SK-N-SH (cell line): Measurements from ENCODE around the gene WWC1. TPM values are rescaled to one million over a fixed set of nuclear protein-coding genes. Genes with fewer than 3 reads are reported as not detected.

Source experiments
- CTCF ChIA-PET: fragments of 300-600, 350-600 bp; formaldehyde crosslinking; extraction: SDS; loops from one replicate; lab custom pipeline; 2021; lab: Yijun Ruan, JAX
- POLR2A ChIA-PET: fragments of 350-600 bp; sonication (Branson Sonifier 250); formaldehyde crosslinking; extraction: SDS; loops from one replicate; lab custom pipeline; 2020; ENCODE audit warnings: antibody characterized with exemption, inconsistent platforms; lab: Yijun Ruan, JAX
- DNase-seq: peaks from one replicate; pipeline ENCODE4 v3.0.0; 2012
- H2AFZ ChIP-seq: fragments of 200-600 bp; sonication (generic); 2 replicates; pipeline ENCODE4 v1.8.1; 2016; ENCODE audit warnings: antibody characterized with exemption, mild to moderate bottlenecking, low read depth
- H3F3A ChIP-seq: fragments of 200-600 bp; sonication (generic); replicated peaks from 2 replicates; pipeline ENCODE3; 2016; ENCODE audit warnings: antibody characterized with exemption, mild to moderate bottlenecking; ENCODE audit not compliant: insufficient read depth
- H3K27ac ChIP-seq, 2 experiments: fragments of 200-500 bp in 1 of 2; fragments of 200-600 bp in 1 of 2; sonication (Bioruptor generic) in 1 of 2; sonication (generic), shearing (Covaris generic) in 1 of 2; 2 replicates each; pipeline versions ENCODE4 v1.5.1 to v1.6.1; 2014 to 2016; ENCODE audit warnings: low read depth in 2 of 2, inconsistent platforms in 1 of 2, low read length in 1 of 2, mild to moderate bottlenecking in 1 of 2, mixed read lengths in 1 of 2
- H3K27me3 ChIP-seq: fragments of 200-600 bp; sonication (generic), shearing (Covaris generic); 2 replicates; pipeline ENCODE4 v1.6.1; 2016; ENCODE audit warnings: mixed run types; ENCODE audit not compliant: insufficient read depth
- H3K36me3 ChIP-seq, 2 experiments: fragments of 200-500 bp in 1 of 2; fragments of 200-600 bp in 1 of 2; sonication (Bioruptor generic) in 1 of 2; sonication (generic) in 1 of 2; replicated peaks in 1 of 2; 2 replicates each; pipeline versions ENCODE3 to v1.5.1; 2014 to 2016; ENCODE audit warnings: low read length in 1 of 2, mild to moderate bottlenecking in 1 of 2; ENCODE audit not compliant: insufficient read depth in 2 of 2, control insufficient read depth in 1 of 2
- H3K4me1 ChIP-seq, 2 experiments: fragments of 200-500 bp in 1 of 2; fragments of 200-600 bp in 1 of 2; sonication (Bioruptor generic) in 1 of 2; sonication (generic), shearing (Covaris generic) in 1 of 2; 2 replicates each; pipeline versions ENCODE4 v1.5.1 to v1.6.1; 2014 to 2016; ENCODE audit warnings: low read depth in 1 of 2, low read length in 1 of 2, mixed run types in 1 of 2; ENCODE audit not compliant: insufficient read depth in 2 of 2, control insufficient read depth in 1 of 2
- H3K4me2 ChIP-seq: fragments of 200-600 bp; sonication (generic), shearing (Covaris generic); 2 replicates; pipeline ENCODE4 v1.6.1; 2017; ENCODE audit warnings: mixed run types
- H3K4me3 ChIP-seq, 2 experiments: fragments of 200-500 bp in 1 of 2; fragments of 200-600 bp in 1 of 2; sonication (Bioruptor generic) in 1 of 2; sonication (generic), shearing (Covaris generic) in 1 of 2; 2 replicates each; pipeline versions ENCODE4 v1.5.1 to v1.8.1; 2014 to 2016; ENCODE audit warnings: low read depth in 2 of 2, inconsistent platforms in 1 of 2, low read length in 1 of 2, mild to moderate bottlenecking in 1 of 2, mixed read lengths in 1 of 2, moderate library complexity in 1 of 2
- H3K79me2 ChIP-seq: fragments of 200-600 bp; sonication (generic); 2 replicates; pipeline ENCODE4 v1.8.1; 2017; ENCODE audit warnings: mild to moderate bottlenecking; ENCODE audit not compliant: insufficient read depth
- H3K9ac ChIP-seq: fragments of 200-600 bp; sonication (generic); 2 replicates; pipeline ENCODE4 v1.6.1; 2017; ENCODE audit warnings: mixed run types
- H3K9me2 ChIP-seq: fragments of 200-600 bp; sonication (generic); 2 replicates; pipeline ENCODE4 v1.6.1; 2017; ENCODE audit warnings: mixed run types
- H3K9me3 ChIP-seq: fragments of 200-600 bp; sonication (generic); 2 replicates; pipeline ENCODE4 v1.6.1; 2017; ENCODE audit warnings: mixed run types, mild to moderate bottlenecking, moderate library complexity
- H4K20me1 ChIP-seq: fragments of 200-600 bp; sonication (generic); 2 replicates; pipeline ENCODE4 v1.6.1; 2017; ENCODE audit warnings: mild to moderate bottlenecking, mixed run types; ENCODE audit not compliant: insufficient read depth
- CHD2 ChIP-seq: fragments of 150-350 bp; IDR thresholded peaks from 2 replicates; pipeline ENCODE4 v1.6.1; 2018; ENCODE audit warnings: low read length; ENCODE audit not compliant: partially characterized antibody
- FOXJ3 ChIP-seq: sonication (generic); formaldehyde crosslinking; IDR thresholded peaks from 2 replicates; pipeline ENCODE4 v1.5.1; 2020; ENCODE audit warnings: mild to moderate bottlenecking, missing genetic modification reagents
- FOXM1 ChIP-seq: IDR thresholded peaks from 2 replicates; pipeline ENCODE4 v1.4.0; 2012; ENCODE audit warnings: low read depth, mild to moderate bottlenecking
- GABPA ChIP-seq: IDR thresholded peaks from 2 replicates; pipeline ENCODE4 v1.4.0; 2012; ENCODE audit warnings: low read depth, mild to moderate bottlenecking
- JUND ChIP-seq: IDR thresholded peaks from 2 replicates; pipeline ENCODE4 v1.4.0; 2012
- MEF2A ChIP-seq: IDR thresholded peaks from 2 replicates; pipeline ENCODE4 v1.4.0; 2012; ENCODE audit warnings: low read depth, borderline replicate concordance
- MXI1 ChIP-seq: IDR thresholded peaks from 2 replicates; pipeline ENCODE4 v1.6.1; 2012; ENCODE audit warnings: mild to moderate bottlenecking, low read depth, low read length, improper control_type of control experiment
- POLR2AphosphoS5 ChIP-seq: IDR thresholded peaks from 2 replicates; pipeline ENCODE4 v1.6.1; 2012; ENCODE audit warnings: low read depth, low read length
- RFX5 ChIP-seq: IDR thresholded peaks from 2 replicates; pipeline ENCODE4 v1.6.1; 2012; ENCODE audit warnings: mild to moderate bottlenecking, improper control_type of control experiment, low read length
- TCF12 ChIP-seq: IDR thresholded peaks from 2 replicates; pipeline ENCODE4 v1.4.0; 2012
- WGBS: methylation state at CpG from one replicate; pipeline ENCODE4 v1.1.6; 2017; ENCODE audit warnings: low lambda C conversion rate; 5-methylcytosine and 5-hydroxymethylcytosine counted together
- polyA plus RNA-seq, 3 experiments: library from polyadenylated mRNA; depleted of rRNA; stranded (reverse); fragments of >200 nt; gene quantifications; 2 replicates each; pipeline ENCODE4 v1.2.3, GENCODE V29; 2012
- TF ChIP-seq, protein P1 (sequence below): fragments of 200-600 bp; sonication (generic); IDR thresholded peaks from 2 replicates; pipeline ENCODE4 v1.6.1; 2017; ENCODE audit warnings: antibody characterized with exemption, mild to moderate bottlenecking, moderate library complexity
- TF ChIP-seq, protein P2 (sequence below): fragments of 150-350 bp; IDR thresholded peaks from 2 replicates; pipeline ENCODE4 v1.6.1; 2017; ENCODE audit warnings: antibody characterized with exemption, low read length, low read depth, borderline replicate concordance
- TF ChIP-seq, protein P3 (sequence below): IDR thresholded peaks from 2 replicates; pipeline ENCODE4 v1.4.0; 2012; ENCODE audit warnings: low read depth, borderline replicate concordance
- TF ChIP-seq, protein P4 (sequence below): IDR thresholded peaks from 2 replicates; pipeline ENCODE4 v1.4.0; 2012; ENCODE audit warnings: low read depth, borderline replicate concordance
- TF ChIP-seq, protein P5 (sequence below): fragments of 150-350 bp; IDR thresholded peaks from 2 replicates; pipeline ENCODE4 v1.6.1; 2016; ENCODE audit warnings: mild to moderate bottlenecking, low read depth, low read length

WWC1 gene
- polyA plus RNA-seq, 1 of the 3 experiments (the other 2 are of a cell fraction), result 16.9 TPM

DNA sequence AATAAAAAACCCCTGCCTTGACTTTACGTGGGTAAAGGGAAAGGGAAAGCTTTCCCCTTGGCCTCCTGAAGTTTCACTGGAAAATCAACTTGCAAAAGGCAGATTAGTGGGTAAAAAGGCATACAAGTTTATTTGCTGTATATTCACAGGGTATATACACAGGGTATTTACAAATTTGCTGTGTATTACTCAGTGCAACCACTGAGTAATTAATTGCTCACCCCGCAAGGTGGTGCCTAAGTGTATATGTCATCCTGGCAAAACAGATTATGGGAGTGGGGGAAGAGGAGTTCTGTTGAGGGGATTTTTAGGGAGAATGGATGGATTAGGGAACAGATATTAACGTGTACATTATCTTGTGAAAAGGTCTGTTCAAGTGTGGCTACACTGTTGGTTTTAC lies 187.7 kb downstream of the WWC1 start:
- ChIA-PET POLR2A (no interaction called here), CTCF (no interaction called here)
- TF ChIP-seq, protein P1, sequence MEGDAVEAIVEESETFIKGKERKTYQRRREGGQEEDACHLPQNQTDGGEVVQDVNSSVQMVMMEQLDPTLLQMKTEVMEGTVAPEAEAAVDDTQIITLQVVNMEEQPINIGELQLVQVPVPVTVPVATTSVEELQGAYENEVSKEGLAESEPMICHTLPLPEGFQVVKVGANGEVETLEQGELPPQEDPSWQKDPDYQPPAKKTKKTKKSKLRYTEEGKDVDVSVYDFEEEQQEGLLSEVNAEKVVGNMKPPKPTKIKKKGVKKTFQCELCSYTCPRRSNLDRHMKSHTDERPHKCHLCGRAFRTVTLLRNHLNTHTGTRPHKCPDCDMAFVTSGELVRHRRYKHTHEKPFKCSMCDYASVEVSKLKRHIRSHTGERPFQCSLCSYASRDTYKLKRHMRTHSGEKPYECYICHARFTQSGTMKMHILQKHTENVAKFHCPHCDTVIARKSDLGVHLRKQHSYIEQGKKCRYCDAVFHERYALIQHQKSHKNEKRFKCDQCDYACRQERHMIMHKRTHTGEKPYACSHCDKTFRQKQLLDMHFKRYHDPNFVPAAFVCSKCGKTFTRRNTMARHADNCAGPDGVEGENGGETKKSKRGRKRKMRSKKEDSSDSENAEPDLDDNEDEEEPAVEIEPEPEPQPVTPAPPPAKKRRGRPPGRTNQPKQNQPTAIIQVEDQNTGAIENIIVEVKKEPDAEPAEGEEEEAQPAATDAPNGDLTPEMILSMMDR, result no peak
- TF ChIP-seq JUND, result no peak
- TF ChIP-seq, protein P2, sequence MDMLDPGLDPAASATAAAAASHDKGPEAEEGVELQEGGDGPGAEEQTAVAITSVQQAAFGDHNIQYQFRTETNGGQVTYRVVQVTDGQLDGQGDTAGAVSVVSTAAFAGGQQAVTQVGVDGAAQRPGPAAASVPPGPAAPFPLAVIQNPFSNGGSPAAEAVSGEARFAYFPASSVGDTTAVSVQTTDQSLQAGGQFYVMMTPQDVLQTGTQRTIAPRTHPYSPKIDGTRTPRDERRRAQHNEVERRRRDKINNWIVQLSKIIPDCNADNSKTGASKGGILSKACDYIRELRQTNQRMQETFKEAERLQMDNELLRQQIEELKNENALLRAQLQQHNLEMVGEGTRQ, result no peak
- Histone ChIP-seq H3K4me3 (no peak overlapping the region), H3F3A (no peaks in the 10 kb centered on the region), H3K4me1 (peaks cover 0 to 8% of the 10 kb centered on the region in 2 experiments; a peak in 1 of 4 replicates), H4K20me1 (no peaks in the 10 kb centered on the region), H3K9me3 (no peaks in the 10 kb centered on the region), H3K9me2 (no peaks in the 10 kb centered on the region), H3K36me3 (no peaks in the 10 kb centered on the region), H3K27me3 (no peaks in the 10 kb centered on the region), H3K4me2 (no peak overlapping the region), H2AFZ (no peak overlapping the region), H3K9ac (no peak overlapping the region), H3K79me2 (no peaks in the 10 kb centered on the region), H3K27ac (no peak overlapping the region)
- 90% methylated on average over 3 of the region's 3 CpGs for WGBS
- DNase-seq, result no peak

DNA sequence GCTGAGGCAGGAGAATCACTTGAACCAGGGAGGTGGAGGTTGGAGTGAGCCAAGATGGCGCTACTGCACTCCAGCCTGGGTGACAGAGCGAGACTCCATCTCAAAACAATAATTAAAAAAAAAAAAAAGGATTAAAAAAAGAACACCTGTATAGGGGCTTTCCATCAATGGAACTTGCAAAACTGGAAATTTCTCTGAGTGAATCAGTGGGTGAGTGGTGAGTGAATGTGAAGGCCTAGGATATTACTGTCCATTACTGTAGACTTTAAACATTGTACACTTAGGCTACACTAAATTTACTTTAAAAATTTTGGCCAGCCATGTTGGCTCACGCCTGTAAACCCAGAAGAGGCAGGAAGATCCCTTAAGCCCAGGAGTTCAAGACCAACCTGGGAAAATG lies 189.2 kb downstream of the WWC1 start:
- Histone ChIP-seq H3K9me2 (no peaks in the 10 kb centered on the region), H4K20me1 (no peaks in the 10 kb centered on the region), H2AFZ (no peak overlapping the region), H3K36me3 (no peaks in the 10 kb centered on the region), H3K4me2 (no peak overlapping the region), H3K4me3 (no peak overlapping the region), H3K79me2 (no peaks in the 10 kb centered on the region), H3F3A (no peaks in the 10 kb centered on the region), H3K4me1 (no peaks in the 10 kb centered on the region), H3K9me3 (no peaks in the 10 kb centered on the region), H3K9ac (no peak overlapping the region), H3K27me3 (no peaks in the 10 kb centered on the region), H3K27ac (no peak overlapping the region)
- WGBS, result 97% methylated on average over 3 of the region's 3 CpGs
- CTCF ChIA-PET, result no interaction called here
- no peak for TF ChIP-seq RFX5
- TF ChIP-seq FOXJ3 (CRISPR knock-in tag), result no peak
- no peak for TF ChIP-seq MEF2A
- no peak for TF ChIP-seq POLR2AphosphoS5
- no peak for TF ChIP-seq FOXM1
- no peak for DNase-seq
- POLR2A ChIA-PET, result no interaction called here

DNA sequence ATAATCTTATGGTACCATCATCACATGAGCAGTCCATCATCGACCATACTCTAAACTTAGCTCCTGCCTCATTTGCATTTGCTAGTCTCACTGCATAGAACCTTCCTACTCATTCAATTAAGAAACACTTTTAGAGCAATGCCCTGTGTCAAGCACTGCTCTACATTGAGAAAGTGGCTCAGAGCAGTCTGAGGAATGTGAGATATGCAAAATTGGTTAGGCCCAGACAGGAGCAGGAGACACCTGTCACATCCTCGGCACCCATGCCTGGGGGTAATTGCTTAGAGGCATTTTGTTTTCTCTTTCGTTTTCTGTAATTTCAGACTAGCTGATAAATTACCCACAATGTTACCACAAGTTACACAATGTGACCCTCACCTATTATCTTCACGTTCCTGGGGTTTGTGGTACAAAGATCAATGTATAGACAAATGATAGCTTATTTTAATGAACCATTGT lies 189.9 kb downstream of the WWC1 start:
- no peaks in the 10 kb centered on the region; a peak in 1 of 4 replicates for H3K4me1 ChIP-seq
- H3K79me2 ChIP-seq, result peaks cover 2% of the 10 kb centered on the region; the same call in 1 of the 2 replicates
- peaks cover 3% of the 10 kb centered on the region for H3F3A ChIP-seq
- no peak overlapping the region for H3K4me2 ChIP-seq
- H3K4me3 ChIP-seq, result no peak overlapping the region
- H3K9ac ChIP-seq, result no peak overlapping the region
- ChIA-PET POLR2A (no interaction called here), CTCF (no interaction called here)
- H3K9me3 ChIP-seq, result no peaks in the 10 kb centered on the region
- no peak for DNase-seq
- no peaks in the 10 kb centered on the region for H4K20me1 ChIP-seq
- H3K27me3 ChIP-seq, result no peaks in the 10 kb centered on the region
- no peak overlapping the region for H2AFZ ChIP-seq
- H3K9me2 ChIP-seq, result no peaks in the 10 kb centered on the region
- WGBS, result 62% methylated on average over 4 of the region's 4 CpGs
- H3K36me3 ChIP-seq, result no peaks in the 10 kb centered on the region
- no peak overlapping the region for H3K27ac ChIP-seq
- TF ChIP-seq CHD2 (no peak), GABPA (no peak), TCF12 (no peak), MXI1 (no peak)
- TF ChIP-seq, protein P3, sequence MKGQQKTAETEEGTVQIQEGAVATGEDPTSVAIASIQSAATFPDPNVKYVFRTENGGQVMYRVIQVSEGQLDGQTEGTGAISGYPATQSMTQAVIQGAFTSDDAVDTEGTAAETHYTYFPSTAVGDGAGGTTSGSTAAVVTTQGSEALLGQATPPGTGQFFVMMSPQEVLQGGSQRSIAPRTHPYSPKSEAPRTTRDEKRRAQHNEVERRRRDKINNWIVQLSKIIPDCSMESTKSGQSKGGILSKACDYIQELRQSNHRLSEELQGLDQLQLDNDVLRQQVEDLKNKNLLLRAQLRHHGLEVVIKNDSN, result no peak
- TF ChIP-seq, protein P4, sequence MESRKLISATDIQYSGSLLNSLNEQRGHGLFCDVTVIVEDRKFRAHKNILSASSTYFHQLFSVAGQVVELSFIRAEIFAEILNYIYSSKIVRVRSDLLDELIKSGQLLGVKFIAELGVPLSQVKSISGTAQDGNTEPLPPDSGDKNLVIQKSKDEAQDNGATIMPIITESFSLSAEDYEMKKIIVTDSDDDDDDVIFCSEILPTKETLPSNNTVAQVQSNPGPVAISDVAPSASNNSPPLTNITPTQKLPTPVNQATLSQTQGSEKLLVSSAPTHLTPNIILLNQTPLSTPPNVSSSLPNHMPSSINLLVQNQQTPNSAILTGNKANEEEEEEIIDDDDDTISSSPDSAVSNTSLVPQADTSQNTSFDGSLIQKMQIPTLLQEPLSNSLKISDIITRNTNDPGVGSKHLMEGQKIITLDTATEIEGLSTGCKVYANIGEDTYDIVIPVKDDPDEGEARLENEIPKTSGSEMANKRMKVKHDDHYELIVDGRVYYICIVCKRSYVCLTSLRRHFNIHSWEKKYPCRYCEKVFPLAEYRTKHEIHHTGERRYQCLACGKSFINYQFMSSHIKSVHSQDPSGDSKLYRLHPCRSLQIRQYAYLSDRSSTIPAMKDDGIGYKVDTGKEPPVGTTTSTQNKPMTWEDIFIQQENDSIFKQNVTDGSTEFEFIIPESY, result no peak
- TF ChIP-seq, protein P2, result no peak
- TF ChIP-seq, protein P5, sequence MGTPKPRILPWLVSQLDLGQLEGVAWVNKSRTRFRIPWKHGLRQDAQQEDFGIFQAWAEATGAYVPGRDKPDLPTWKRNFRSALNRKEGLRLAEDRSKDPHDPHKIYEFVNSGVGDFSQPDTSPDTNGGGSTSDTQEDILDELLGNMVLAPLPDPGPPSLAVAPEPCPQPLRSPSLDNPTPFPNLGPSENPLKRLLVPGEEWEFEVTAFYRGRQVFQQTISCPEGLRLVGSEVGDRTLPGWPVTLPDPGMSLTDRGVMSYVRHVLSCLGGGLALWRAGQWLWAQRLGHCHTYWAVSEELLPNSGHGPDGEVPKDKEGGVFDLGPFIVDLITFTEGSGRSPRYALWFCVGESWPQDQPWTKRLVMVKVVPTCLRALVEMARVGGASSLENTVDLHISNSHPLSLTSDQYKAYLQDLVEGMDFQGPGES, result no peak
